ENCODE results near the gene HELT. TPM values are rescaled to one million over a fixed set of nuclear protein-coding genes. Genes with fewer than 3 reads are reported as not detected.

The HELT gene
- total and polyA plus RNA-seq, 10 of the 15 experiments (the other 5 are each of a cell fraction or from before 2014, with no cell fraction given): not detected

- peaks cover 11 to 24% of the 10 kb centered on the region in 2 experiments for H3K27me3 ChIP-seq (replicated peaks in 1 of 2; ENCODE audit: control insufficient read depth in 2 of 2, insufficient read depth in 2 of 2, low read length in 1 of 2)
- ChIA-PET SMC1A (ENCODE audit: uncharacterized antibody, unreplicated experiment) (no interaction called here), POLR2A (no interaction called here), CTCF (no interaction called here), RAD21 (ENCODE audit: unreplicated experiment) (no interaction called here)
- FAIRE-seq: no peak
- intact Hi-C loops (cut with micrococcal nuclease; ENCODE audit: unreplicated experiment): no loop called here
- H3K79me2 ChIP-seq (ENCODE audit: control insufficient read depth, insufficient read depth, low read length): no peaks in the 10 kb centered on the region
- no peaks in the 10 kb centered on the region for H3K36me3 ChIP-seq (ENCODE audit: control insufficient read depth in 2 of 2, insufficient read depth in 2 of 2, low read length in 1 of 2)
- no peak overlapping the region for H2AFZ ChIP-seq (ENCODE audit: control insufficient read depth, low read depth, low read length)
- in situ Hi-C loops (cut with MboI): no loop called here
- no peak overlapping the region for H3K4me3 ChIP-seq
- no peaks in the 10 kb centered on the region for H3K9me3 ChIP-seq (replicated peaks; ENCODE audit: control insufficient read depth, insufficient read depth, low read length)
- no peaks in the 10 kb centered on the region for H4K20me1 ChIP-seq (ENCODE audit: control insufficient read depth, insufficient read depth)
- no TSS peak for BruUV-seq (replicated peaks)
- DNase-seq (ENCODE audit: low read depth, low spot score): no peak
- WGBS (ENCODE audit: insufficient coverage, insufficient replicate concordance, low lambda C conversion rate, missing lambda C conversion rate): 33% methylated on average over 35 of the region's 57 CpGs
- TF ChIP-seq LARP7 (IDR thresholded peaks at IDR 0.05) (no peak), ZNF24 (IDR thresholded peaks at IDR 0.05) (no peak), ZNF207 (IDR thresholded peaks at IDR 0.05; ENCODE audit: borderline replicate concordance) (no peak), SP1 (IDR thresholded peaks at IDR 0.05; ENCODE audit: low read depth, low read length) (no peak), RB1 (IDR thresholded peaks at IDR 0.05; ENCODE audit: borderline replicate concordance) (no peak), NR2C1 (IDR thresholded peaks at IDR 0.05) (no peak), IRF3 (IDR thresholded peaks at IDR 0.05) (no peak), ZNF687 (IDR thresholded peaks at IDR 0.05) (no peak)
- no peak overlapping the region for H3K9ac ChIP-seq (ENCODE audit: control insufficient read depth, insufficient read depth, low read length)
- no peak overlapping the region for H3K27ac ChIP-seq (ENCODE audit: control insufficient read depth, insufficient read depth)
- ATAC-seq: no peak
- no peak overlapping the region for H3K4me2 ChIP-seq (ENCODE audit: control insufficient read depth, insufficient read depth)
- no peaks in the 10 kb centered on the region for H3K4me1 ChIP-seq (ENCODE audit: control insufficient read depth, insufficient read depth, low read length)
Observed at GRCh38 chr4:185019456-185020292, 1.4 kb downstream of the HELT start.

Measured in GM12878 (cell line).